ENCODE data around the gene CTXN1.
"Not testable (repeated sequence)": the region's sequence is repeated elsewhere in the genome, so short reads cannot be mapped to it uniquely, and the experiment has no call there.

CTXN1 gene

DNA sequence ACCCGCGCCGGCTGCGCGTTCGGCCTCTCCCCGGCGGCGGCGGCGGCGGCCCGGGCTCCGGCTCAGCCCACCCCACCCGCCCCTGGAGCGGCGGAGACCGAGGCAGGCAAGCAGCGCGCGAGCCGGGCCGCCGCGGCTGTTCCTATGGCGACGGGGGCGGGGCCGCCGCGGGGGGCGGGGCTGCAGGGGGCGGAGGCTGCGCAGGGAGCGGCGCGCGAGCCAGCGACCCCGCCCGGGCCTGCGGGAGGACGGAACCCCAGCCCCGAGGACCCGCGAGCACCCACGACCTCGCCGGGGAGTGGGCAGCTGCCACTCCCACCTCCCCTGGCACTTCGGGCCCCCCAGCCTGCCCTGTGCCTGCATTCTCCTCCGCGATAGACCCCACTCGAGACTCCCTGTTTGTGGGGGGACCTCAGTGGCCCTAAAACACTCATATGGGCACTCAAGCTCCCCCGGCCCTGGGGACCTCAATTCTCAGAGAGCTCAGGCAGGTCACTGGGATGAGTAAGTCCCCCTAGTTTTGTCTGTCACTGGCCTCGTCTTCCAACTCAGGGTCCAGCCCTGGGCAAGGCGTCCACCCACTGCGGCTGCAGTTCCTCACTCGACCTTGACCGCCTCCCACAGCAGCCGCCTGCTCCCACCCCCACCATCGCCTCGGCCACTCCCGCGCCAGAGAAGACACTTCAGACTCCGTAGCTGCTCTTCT lies at the start of gene CTXN1:
TSS of gene CTXN1 (minus strand) at position 115 of the 706 bp plus-strand sequence. CDS start 597 bp downstream, outside the sequence.
- DNase-seq (ENCODE audit: low read depth in 3 of 3): peak; percentile 40 to 77 (median 66)

GRCh38 chr19:7975037-7975436 lies 49.1 kb upstream of the CTXN1 start:
- no peak for DNase-seq (ENCODE audit: low read depth in 3 of 3)

DNA sequence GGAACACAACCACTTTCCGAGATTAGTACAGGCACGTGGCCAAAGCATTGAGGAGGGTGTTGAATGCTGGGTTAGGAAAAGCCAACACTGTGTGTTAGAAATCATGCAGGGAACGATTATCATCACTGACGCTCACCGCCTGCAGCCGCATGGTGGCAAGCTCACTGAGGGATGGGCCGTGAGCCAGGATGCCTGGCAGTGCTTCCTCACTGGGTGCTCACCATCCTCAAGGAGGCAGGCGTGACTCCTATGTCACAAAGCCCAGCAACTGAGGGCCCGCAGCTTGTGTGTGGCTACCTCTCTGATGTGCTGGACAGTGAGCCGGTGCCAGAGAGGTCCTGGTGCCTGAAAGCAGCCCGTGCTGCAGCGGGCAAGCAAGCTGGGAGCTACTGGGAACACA lies 47.9 kb upstream of the CTXN1 start:
- DNase-seq (ENCODE audit: low read depth in 3 of 3): no peak

DNA sequence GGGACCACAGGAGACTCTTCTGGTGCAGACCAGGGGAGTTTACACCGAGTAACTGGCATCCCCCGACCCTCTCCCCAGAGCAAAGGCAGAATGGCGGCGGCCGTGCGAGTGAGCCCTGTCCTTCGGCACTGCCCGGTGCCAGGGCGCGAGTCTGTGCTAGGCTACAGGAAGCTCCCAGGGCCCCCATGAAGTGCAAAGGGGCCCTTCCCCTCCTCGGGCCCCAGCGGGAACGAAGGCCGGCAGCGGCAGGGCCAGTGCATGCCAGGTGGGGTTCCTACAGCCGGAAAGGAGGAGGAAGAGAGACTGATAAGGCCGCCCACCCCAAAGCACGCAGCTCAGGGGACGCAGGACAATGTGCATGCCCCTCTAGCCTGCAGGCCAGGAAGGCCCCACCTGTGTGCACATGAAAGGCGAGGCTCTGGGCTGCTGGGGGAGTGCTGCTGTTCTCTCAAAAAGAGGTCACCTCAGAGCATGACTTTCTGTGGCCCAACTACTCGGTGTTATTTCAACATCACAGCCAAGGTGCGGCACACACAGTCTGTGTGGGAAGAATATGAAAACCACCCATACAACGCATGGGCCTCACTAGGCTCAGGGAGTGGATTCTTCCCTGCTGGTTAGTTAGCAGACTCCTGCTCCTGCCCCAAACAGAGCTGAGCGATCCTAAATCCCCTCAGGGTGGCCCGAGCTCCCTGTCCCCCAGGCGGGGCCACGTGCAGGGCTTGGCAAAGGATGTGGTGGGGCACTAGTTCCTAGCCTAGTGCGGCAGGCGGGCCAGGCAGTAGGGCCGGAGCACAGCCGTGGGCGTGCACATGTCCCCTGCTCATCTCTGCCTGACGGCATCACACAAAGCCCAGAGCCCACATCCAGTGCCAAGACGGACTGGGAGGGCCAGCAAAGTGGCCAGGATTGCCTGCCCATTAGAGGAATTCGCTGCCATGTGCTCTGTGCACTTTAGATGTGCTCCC lies 45.9 kb upstream of the CTXN1 start:
- no peak for DNase-seq (ENCODE audit: low read depth in 3 of 3)

DNA sequence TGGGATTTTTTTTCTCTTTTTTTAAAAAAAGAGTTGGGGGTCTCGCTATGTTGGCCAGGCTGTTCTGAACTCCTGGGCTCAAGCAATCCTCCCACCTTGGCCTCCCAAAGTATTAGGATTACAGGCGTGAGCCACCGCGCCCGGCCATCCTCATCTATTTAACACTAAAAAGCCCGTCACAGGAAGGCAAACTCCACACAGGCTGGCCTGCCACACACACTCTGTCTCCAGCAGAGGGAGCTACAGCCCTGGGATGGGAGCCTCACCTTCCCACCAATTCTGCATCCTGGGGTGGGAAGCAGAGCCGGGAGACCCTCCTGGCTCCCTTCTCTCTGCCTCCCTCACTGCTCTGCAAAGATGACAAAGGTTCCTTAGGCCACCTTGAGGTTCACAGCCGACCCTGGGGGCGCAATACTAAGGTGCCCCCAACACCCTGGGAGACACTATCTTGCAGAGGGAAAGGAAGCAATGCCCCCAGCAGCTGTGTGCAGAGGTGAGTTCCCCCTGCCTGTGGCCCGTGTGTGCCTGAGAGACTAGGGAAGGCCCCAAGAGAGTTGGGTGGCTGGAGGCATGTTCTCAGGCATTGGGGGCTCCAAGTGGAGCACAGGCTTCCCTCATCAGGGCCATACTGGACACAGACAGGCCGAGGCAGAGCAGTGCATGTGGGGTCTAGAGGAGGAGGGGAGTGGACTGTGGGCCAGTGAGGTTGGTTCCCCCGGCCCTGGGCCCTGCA lies 44.9 kb upstream of the CTXN1 start:
- DNase-seq (ENCODE audit: low read depth in 3 of 3): peak in 2 of 3 experiments; percentile 4 to 24

GRCh38 chr19:7969555-7969939 lies 43.6 kb upstream of the CTXN1 start:
- no peak for DNase-seq (ENCODE audit: low read depth in 3 of 3)

DNA sequence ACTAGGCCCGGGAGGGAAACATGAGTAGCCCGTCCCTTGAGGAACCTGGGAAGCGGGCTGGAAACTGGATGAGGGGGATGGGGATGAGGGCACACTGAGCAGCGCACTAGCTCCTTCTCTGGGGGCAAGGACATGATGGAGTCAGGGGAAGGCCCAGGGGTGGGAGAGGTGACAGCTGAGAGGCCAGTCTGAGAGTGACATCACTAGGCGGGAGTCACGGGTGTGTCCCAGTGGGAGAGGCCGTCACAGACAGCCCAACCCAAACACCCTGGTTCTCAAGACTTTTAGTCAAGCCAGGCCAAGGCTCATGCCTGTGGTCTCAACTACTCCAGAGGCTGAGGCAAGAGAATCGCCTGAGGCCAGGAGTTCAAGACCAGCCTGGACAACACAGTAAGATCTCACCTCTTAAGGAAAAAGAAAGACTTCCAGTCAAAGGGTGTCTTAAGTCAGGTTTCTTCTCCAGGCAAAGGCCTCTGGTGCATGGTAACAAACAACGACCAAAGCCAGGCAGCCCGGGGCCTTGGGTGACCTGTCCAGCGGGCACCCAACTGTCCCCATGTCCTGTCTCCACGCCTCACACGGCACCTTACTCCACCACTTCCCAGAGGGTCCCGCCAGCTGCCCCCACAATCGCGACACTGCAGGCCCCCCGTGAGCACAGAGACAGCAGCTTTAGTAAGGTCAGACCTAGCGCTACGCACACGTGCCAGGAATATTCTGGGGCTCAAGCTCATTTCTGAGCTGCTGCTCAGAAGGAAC lies 43.0 kb upstream of the CTXN1 start:
- no peak for DNase-seq (ENCODE audit: low read depth in 3 of 3)

DNA sequence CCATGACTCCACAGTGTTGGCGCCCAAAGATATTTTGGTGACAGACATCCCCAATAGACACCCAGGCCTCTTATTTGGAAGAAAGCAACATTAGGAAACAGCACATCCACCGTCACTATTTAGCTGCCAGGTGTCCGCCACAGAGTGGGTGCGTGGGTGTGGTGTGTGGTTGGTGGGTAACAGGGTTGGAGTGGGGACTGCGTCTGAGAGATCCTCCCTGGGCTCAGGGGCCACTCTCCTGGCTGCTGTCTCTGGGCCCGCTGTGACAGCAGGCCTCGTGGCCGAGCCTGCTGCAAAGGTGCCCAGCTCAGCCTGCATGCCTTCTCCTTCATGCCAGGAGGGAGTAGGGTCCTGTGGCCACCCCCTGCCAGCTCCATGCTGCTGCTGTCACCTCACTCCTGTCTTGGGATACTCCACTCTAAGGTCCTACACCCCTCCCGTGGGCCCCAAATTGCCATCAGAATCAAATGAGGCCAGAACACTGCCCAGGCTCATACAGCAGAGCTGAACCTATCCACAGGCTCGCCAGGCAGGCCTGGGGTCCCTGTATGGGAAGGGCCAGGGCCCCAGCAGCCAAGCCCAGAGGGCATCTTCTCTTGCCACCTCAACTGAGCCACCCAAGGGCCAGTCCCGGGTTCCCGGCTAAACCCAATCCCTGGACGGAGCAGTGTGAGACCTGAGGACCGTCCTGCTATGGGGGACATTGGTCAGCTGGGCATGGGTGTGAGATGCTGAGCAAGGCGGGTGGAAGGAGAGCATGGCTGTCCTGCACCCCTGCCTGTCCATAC lies 42.3 kb upstream of the CTXN1 start:
- no peak for DNase-seq (ENCODE audit: low read depth in 3 of 3)

DNA sequence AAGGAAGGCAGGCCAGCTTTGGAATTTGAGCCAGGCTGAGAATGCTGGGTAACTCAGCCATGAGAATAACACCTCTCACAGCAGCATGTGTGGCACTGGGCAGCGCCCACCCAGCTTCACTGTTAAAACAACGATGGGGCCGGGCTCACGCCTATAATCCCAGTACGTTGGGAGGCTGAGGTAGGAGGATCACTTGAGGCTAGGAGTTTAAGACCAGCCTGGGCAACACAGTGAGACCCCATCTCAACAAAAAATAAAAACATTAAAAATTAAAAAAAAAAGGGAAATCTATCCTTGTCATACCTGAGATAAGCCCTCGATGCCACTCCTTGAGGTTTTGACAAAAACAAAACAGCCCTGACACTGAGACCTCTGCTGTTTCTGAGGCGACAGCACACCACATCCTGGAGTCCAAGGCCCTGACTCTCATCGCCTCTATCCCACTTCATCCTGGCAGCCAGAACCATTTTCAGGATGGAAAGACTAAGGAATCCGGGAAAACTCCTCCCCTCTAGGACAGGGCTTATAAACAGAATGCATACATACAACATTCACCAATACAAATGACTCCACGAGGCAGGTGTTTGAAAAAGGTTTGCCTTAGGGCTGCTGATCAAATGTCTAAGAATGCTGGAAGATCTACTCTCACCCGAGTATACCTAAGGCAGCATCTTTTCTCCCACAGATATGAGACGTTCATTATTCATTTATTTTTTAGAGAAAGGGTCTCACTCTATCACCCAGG lies 40.2 kb upstream of the CTXN1 start:
- no peak for DNase-seq (ENCODE audit: low read depth in 3 of 3)

GRCh38 chr19:7965259-7965841 lies 39.4 kb upstream of the CTXN1 start:
- DNase-seq (ENCODE audit: low read depth in 3 of 3): no peak

GRCh38 chr19:7963566-7963965 lies 37.6 kb upstream of the CTXN1 start:
- no peak for DNase-seq (ENCODE audit: low read depth in 3 of 3)

- DNase-seq (ENCODE audit: low read depth in 3 of 3): no peak
These were observed 36.8 kb upstream of the CTXN1 start for GRCh38 chr19:7962644-7963268.

- no peak for DNase-seq (ENCODE audit: low read depth in 3 of 3)
These were observed 36.1 kb upstream of the CTXN1 start for GRCh38 chr19:7961920-7962626.

GRCh38 chr19:7961082-7961481 lies 35.1 kb upstream of the CTXN1 start:
- DNase-seq (ENCODE audit: low read depth in 3 of 3): not testable (repeated sequence)

GRCh38 chr19:7959211-7959610 lies 33.3 kb upstream of the CTXN1 start:
- no peak for DNase-seq (ENCODE audit: low read depth in 3 of 3)

DNA sequence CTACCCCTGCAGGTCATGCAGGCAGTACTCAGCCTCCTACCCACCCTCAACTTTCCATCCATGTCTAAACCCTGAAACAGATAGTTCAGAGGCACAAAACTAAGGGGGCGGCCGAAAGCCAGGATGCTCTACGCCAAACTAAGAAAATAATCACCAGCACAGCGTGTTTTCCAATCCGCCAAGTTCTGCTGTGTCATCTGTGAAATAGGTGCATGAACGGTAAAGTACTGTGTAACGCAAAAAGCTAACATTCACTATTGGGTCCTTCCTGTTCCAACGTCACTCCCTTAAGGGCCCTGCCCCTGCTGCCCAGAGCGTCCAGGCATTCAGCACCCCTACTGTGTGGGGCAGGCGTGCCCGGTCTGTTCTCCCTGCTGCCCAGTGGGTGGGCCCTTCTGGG lies 29.8 kb upstream of the CTXN1 start:
- no peak for DNase-seq (ENCODE audit: low read depth in 3 of 3)

DNA sequence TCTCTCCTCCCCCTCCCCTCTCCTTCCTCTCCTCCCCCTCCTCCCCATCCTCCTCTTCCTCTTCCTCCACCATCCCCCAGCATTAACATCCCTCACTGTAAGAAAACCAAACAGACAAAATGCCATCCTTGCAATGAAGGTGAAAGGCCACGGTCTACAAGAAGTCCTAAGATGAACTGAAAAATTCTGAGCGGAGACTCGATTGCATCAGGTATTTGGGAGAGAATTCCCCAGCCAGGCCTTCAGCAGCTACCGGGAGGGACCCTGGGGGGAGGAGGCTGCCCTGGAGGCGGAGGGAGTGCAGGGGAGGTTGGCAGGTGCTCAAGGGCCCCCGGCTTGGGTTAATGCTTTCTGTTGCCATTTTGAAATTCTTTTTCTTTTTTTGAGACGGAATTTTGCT lies 27.6 kb upstream of the CTXN1 start:
- DNase-seq (ENCODE audit: low read depth in 3 of 3): no peak

DNA sequence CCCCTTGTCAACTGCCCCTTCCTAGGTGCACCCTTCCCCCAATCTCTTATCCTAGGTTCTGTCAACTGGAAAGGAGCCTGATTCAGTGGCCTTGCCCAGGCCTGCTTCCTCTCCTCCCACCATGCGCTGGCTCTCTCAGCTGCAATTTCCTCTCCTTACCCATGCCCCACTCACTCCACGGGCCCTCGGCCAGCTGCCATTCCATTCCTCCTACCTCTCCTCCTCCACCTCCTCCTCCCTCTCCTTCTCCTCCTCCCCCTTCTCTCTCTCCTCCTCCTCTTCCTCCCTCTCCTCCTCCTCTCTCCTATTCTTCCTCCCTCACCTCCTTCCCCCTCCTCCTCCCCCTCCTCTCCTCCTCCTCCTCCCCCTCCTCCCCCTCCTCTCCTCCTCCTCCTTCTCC lies 27.1 kb upstream of the CTXN1 start:
- no peak for DNase-seq (ENCODE audit: low read depth in 3 of 3)
